K562 (cell line): ENCODE data around the gene ITGAV. TPM values are rescaled to one million over a fixed set of nuclear protein-coding genes. Genes with fewer than 3 reads are reported as not detected.

Source experiments
- ATAC-seq: fragments of 200-7000 bp; cut with Tn5 transposase; 3 replicates; pipeline ENCODE4 v1.9.1; 2020; ENCODE audit warnings: moderate library complexity
- BruUV-seq: library from RNA; stranded (reverse); fragments of 400-500 nt; replicated peaks from 2 replicates; lab custom pipeline; 2021; lab: Mats Ljungman, UMichigan
- CTCF ChIA-PET: fragments of 300-600 bp; formaldehyde crosslinking; extraction: SDS; loops from one replicate; lab custom pipeline; 2021; ENCODE audit warnings: low intra/inter-chr PET ratio; lab: Yijun Ruan, JAX
- POLR2A ChIA-PET: fragments of 300-600, 350-650 bp; sonication (Branson Sonifier 250); formaldehyde crosslinking; extraction: SDS; loops from one replicate; lab custom pipeline; 2021; ENCODE audit warnings: antibody characterized with exemption, inconsistent platforms; lab: Yijun Ruan, JAX
- DNase-seq, 4 experiments: peaks; one replicate each; pipeline versions ENCODE4 v3.0.0 to v3.0.0-alpha.2; 2011 to 2018; ENCODE audit warnings: low spot score in 3 of 4, mixed read lengths in 3 of 4; ENCODE audit errors: extremely low read depth in 1 of 4
- FAIRE-seq: peaks from 2 replicates; lab custom pipeline; 2011; peaks lifted over from hg19 to GRCh38; lab: Jason Lieb, UNC
- H2AFZ ChIP-seq: 2 replicates; pipeline ENCODE4 v1.6.0; 2011; ENCODE audit warnings: low read depth, low read length, control low read depth, inconsistent platforms
- H3K27ac ChIP-seq: fragments of 200-600 bp; 3 replicates; pipeline ENCODE4 v1.8.0; 2011; ENCODE audit warnings: low read depth, mild to moderate bottlenecking, control low read depth, inconsistent platforms, low read length, moderate library complexity, mixed read lengths; ENCODE audit errors: extremely low read depth
- H3K27me3 ChIP-seq, 2 experiments: fragments of 300-600 bp in 1 of 2; 2 replicates in 1 of 2; 3 replicates in 1 of 2; pipeline versions ENCODE4 v1.6.0 to v1.8.0; 2011; ENCODE audit warnings: inconsistent platforms in 2 of 2, low read length in 2 of 2, mild to moderate bottlenecking in 1 of 2, mixed read lengths in 1 of 2, moderate library complexity in 1 of 2; ENCODE audit not compliant: control insufficient read depth in 2 of 2, insufficient read depth in 2 of 2
- H3K36me3 ChIP-seq: fragments of 300-600 bp; 3 replicates; pipeline ENCODE4 v1.8.0; 2011; ENCODE audit warnings: mild to moderate bottlenecking, low read length, inconsistent platforms; ENCODE audit not compliant: control insufficient read depth, insufficient read depth
- H3K4me1 ChIP-seq, 2 experiments: fragments of 200-600 bp in 1 of 2; replicated peaks in 1 of 2; 2 replicates in 1 of 2; 3 replicates in 1 of 2; pipeline versions ENCODE4 v1.5.1 to v1.8.0; 2011; ENCODE audit warnings: inconsistent platforms in 2 of 2, low read length in 2 of 2, mild to moderate bottlenecking in 1 of 2, mixed read lengths in 1 of 2, moderate library complexity in 1 of 2; ENCODE audit not compliant: control insufficient read depth in 2 of 2, insufficient read depth in 2 of 2
- H3K4me2 ChIP-seq: 2 replicates; pipeline ENCODE4 v1.6.1; 2011; ENCODE audit warnings: low read length, control low read depth, inconsistent platforms, mixed read lengths; ENCODE audit not compliant: insufficient read depth
- H3K4me3 ChIP-seq: fragments of 200-600 bp; sonication (generic), shearing (Covaris generic); 2 replicates; pipeline ENCODE4 v1.5.1; 2016; ENCODE audit warnings: control low read depth, inconsistent platforms
- H3K79me2 ChIP-seq: fragments of 200-600 bp; 3 replicates; pipeline ENCODE4 v1.8.0; 2011; ENCODE audit warnings: low read length, inconsistent platforms; ENCODE audit not compliant: control insufficient read depth, insufficient read depth
- H3K9ac ChIP-seq, 2 experiments: 2 replicates each; pipeline versions ENCODE4 v1.6.0 to v1.6.1; 2011; ENCODE audit warnings: low read depth in 2 of 2, low read length in 2 of 2, control low read depth in 1 of 2, inconsistent platforms in 1 of 2, mild to moderate bottlenecking in 1 of 2, mixed read lengths in 1 of 2; ENCODE audit not compliant: insufficient read depth in 1 of 2
- H3K9me1 ChIP-seq: one replicate; pipeline ENCODE4 v1.6.0; 2011; ENCODE audit warnings: inconsistent platforms, mild to moderate bottlenecking, low read length, moderate library complexity; ENCODE audit not compliant: control insufficient read depth, insufficient read depth
- H3K9me3 ChIP-seq: replicated peaks from 2 replicates; pipeline ENCODE4 v1.5.1; 2011; ENCODE audit warnings: low read depth, low read length, inconsistent platforms; ENCODE audit not compliant: control insufficient read depth, insufficient read depth
- H4K20me1 ChIP-seq: replicated peaks from 2 replicates; pipeline ENCODE4 v1.6.1; 2011; ENCODE audit warnings: low read length, inconsistent platforms, mixed read lengths; ENCODE audit not compliant: control insufficient read depth, insufficient read depth
- ATF6 ChIP-seq: sonication (generic); formaldehyde crosslinking; IDR thresholded peaks from 2 replicates; pipeline ENCODE4 v1.4.0; 2020; ENCODE audit warnings: mild to moderate bottlenecking, missing genetic modification reagents
- BACH1 ChIP-seq: fragments of 200-800 bp; sonication (Bioruptor generic); IDR thresholded peaks from 2 replicates; pipeline ENCODE4 v1.6.1; 2016; ENCODE audit warnings: missing genetic modification characterization, missing compliant biosample characterization
- NRF1 ChIP-seq, 2 experiments: fragments of 450-650 bp; IDR thresholded peaks in 1 of 2; conservative IDR thresholded peaks in 1 of 2; 2 replicates each; pipeline ENCODE4 v1.6.1; 2014; ENCODE audit warnings: mild to moderate bottlenecking in 2 of 2
- RNF2 ChIP-seq: sonication (generic); IDR thresholded peaks from 2 replicates; pipeline ENCODE4 v1.6.1; 2016
- WGBS: fragments of 100-300 bp; shearing (Covaris generic); methylation state at CpG from one replicate; pipeline ENCODE4 v1.1.6; 2016; ENCODE audit warnings: low coverage, mixed read lengths; ENCODE audit not compliant: insufficient coverage; ENCODE audit errors: missing lambda C conversion rate; 5-methylcytosine and 5-hydroxymethylcytosine counted together
- in situ Hi-C: fragments of 300-500 bp; cut with MboI; formaldehyde crosslinking; loops from 4 replicates; pipeline ENCODE4 v1.15.0; 2018; ENCODE audit warnings: inconsistent platforms, mixed read lengths
- intact Hi-C: fragments of 100-400 bp; cut with micrococcal nuclease; formaldehyde crosslinking; loops from 2 replicates; pipeline ENCODE4 v1.14.2; 2022
- polyA plus RNA-seq, 8 experiments: library from polyadenylated mRNA; depleted of rRNA in 4 of 8; stranded (reverse) in 5 of 8; unstranded in 3 of 8; fragments of >200 nt; fragmentation: Nextera tagmentation in 2 of 8; fragmentation: Illumina TruSeq in 1 of 8; extraction: Ambion mirVana in 2 of 8; extraction: Trizol in 1 of 8; gene quantifications; 2 replicates each; pipeline versions ENCODE4 v1.2.1 to v1.2.3, GENCODE V29; 2011 to 2014; ENCODE audit warnings: inconsistent platforms in 1 of 8, missing spikeins in 1 of 8
- total RNA-seq, 7 experiments: library from RNA; depleted of rRNA in 6 of 7; stranded (reverse); fragments of >200 nt in 6 of 7; fragmentation: Illumina TruSeq in 2 of 7; extraction: Trizol in 2 of 7; gene quantifications; 2 replicates each; pipeline versions ENCODE4 v1.2.1 to v1.2.3, GENCODE V29; 2011 to 2021; ENCODE audit warnings: low replicate concordance in 1 of 7
- TF ChIP-seq, protein P1 (sequence below), 3 experiments: IDR thresholded peaks in 2 of 3; conservative IDR thresholded peaks in 1 of 3; 2 replicates each; pipeline ENCODE4 v1.5.1; 2011 to 2012; ENCODE audit warnings: low read length in 3 of 3, mild to moderate bottlenecking in 3 of 3, control low read depth in 2 of 3, improper control_type of control experiment in 1 of 3, inconsistent platforms in 1 of 3, low read depth in 1 of 3, mixed read lengths in 1 of 3, moderate library complexity in 1 of 3; ENCODE audit not compliant: insufficient read depth in 2 of 3
- TF ChIP-seq, protein P2 (sequence below): IDR thresholded peaks from 2 replicates; pipeline ENCODE4 v1.6.1; 2014; ENCODE audit warnings: antibody characterized with exemption

ITGAV gene
- total and polyA plus RNA-seq, 9 of the 15 experiments (the other 6 are each of a cell fraction or from before 2014, with no cell fraction given): 3.7 to 17.7 (median 10.7) TPM

- Histone ChIP-seq H3K27me3 (no peaks in the 10 kb centered on the region), H3K36me3 (no peaks in the 10 kb centered on the region), H3K4me1 (no peaks in the 10 kb centered on the region; a peak in 1 of 5 replicates), H3K9me3 (no peaks in the 10 kb centered on the region), H4K20me1 (no peaks in the 10 kb centered on the region), H3K79me2 (no peaks in the 10 kb centered on the region), H3K9me1 (no peaks in the 10 kb centered on the region), H3K9ac (no peak overlapping the region), H2AFZ (no peak overlapping the region; the same call in 1 of the 2 replicates), H3K27ac (no peak overlapping the region), H3K4me2 (no peak overlapping the region), H3K4me3 (no peak overlapping the region)
- ChIA-PET POLR2A (interaction anchor here (0.8 to 1.2 kb wide), 3 partner anchors 15 to 34 kb away, joined by 3 to 4 read pairs (median 4); no protein-coding TSS in a partner anchor), CTCF (no interaction called here)
- no TSS peak for BruUV-seq
- ATAC-seq: peak; percentile 83
- FAIRE-seq: no peak
- intact Hi-C loops (no loop called here), in situ Hi-C loops (no loop called here)
- DNase-seq: peak in 1 of 4 experiments; percentile 19
- 7% methylated on average over 8 of the region's 8 CpGs for WGBS
- TF ChIP-seq NRF1 (conservative IDR thresholded peaks at IDR 0.05 in 1 of 2, IDR thresholded peaks at IDR 0.05 in 1 of 2) (peak in 1 of 2 experiments; percentile 29; a peak in 1 of 4 replicates), ATF6 (CRISPR knock-in tag) (no peak), BACH1 (tag) (no peak), RNF2 (no peak)
- TF ChIP-seq, protein P1, sequence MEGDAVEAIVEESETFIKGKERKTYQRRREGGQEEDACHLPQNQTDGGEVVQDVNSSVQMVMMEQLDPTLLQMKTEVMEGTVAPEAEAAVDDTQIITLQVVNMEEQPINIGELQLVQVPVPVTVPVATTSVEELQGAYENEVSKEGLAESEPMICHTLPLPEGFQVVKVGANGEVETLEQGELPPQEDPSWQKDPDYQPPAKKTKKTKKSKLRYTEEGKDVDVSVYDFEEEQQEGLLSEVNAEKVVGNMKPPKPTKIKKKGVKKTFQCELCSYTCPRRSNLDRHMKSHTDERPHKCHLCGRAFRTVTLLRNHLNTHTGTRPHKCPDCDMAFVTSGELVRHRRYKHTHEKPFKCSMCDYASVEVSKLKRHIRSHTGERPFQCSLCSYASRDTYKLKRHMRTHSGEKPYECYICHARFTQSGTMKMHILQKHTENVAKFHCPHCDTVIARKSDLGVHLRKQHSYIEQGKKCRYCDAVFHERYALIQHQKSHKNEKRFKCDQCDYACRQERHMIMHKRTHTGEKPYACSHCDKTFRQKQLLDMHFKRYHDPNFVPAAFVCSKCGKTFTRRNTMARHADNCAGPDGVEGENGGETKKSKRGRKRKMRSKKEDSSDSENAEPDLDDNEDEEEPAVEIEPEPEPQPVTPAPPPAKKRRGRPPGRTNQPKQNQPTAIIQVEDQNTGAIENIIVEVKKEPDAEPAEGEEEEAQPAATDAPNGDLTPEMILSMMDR (IDR thresholded peaks at IDR 0.05 in 2 of 3, conservative IDR thresholded peaks at IDR 0.05 in 1 of 3; ENCODE audit: insufficient read depth in 2 of 3, low read depth in 1 of 3, low read length in 3 of 3): peak; percentile 10 to 32 (median 11); a peak in 3 of 6 replicates
- TF ChIP-seq, protein P2, sequence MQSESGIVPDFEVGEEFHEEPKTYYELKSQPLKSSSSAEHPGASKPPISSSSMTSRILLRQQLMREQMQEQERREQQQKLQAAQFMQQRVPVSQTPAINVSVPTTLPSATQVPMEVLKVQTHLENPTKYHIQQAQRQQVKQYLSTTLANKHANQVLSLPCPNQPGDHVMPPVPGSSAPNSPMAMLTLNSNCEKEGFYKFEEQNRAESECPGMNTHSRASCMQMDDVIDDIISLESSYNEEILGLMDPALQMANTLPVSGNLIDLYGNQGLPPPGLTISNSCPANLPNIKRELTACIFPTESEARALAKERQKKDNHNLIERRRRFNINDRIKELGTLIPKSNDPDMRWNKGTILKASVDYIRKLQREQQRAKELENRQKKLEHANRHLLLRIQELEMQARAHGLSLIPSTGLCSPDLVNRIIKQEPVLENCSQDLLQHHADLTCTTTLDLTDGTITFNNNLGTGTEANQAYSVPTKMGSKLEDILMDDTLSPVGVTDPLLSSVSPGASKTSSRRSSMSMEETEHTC: no peak
Observed at GRCh38 chr2:186554850-186555671, 34.8 kb upstream of the ITGAV start.
